HepG2 (cell line): ENCODE data around the gene HMCN1.

Experiments
- ELF4 ChIP-seq: sonication (generic); formaldehyde crosslinking; IDR thresholded peaks from 2 replicates; pipeline ENCODE4 v1.5.0; 2020; ENCODE audit warnings: missing genetic modification reagents, mild to moderate bottlenecking, moderate library complexity, borderline replicate concordance
- KIAA2018 ChIP-seq: sonication (generic); formaldehyde crosslinking; IDR thresholded peaks from 2 replicates; pipeline ENCODE4 v1.5.0; 2020; ENCODE audit warnings: mild to moderate bottlenecking, missing genetic modification reagents, borderline replicate concordance
- PATZ1 ChIP-seq: sonication (generic); formaldehyde crosslinking; IDR thresholded peaks from 2 replicates; pipeline ENCODE4 v1.4.0; 2020; ENCODE audit warnings: missing genetic modification reagents
- POLR2AphosphoS5 ChIP-seq: IDR thresholded peaks from 2 replicates; pipeline ENCODE4 v1.6.1; 2012; ENCODE audit warnings: low read depth, low read length
- TBX3 ChIP-seq: fragments of 450-650 bp; IDR thresholded peaks from 2 replicates; pipeline ENCODE4 v1.6.1; 2017; ENCODE audit warnings: antibody characterized with exemption, mild to moderate bottlenecking, inconsistent platforms, borderline replicate concordance
- ZEB1 ChIP-seq: IDR thresholded peaks from 2 replicates; pipeline ENCODE4 v1.6.1; 2012; ENCODE audit warnings: mild to moderate bottlenecking, low read depth, inconsistent platforms; ENCODE audit not compliant: insufficient replicate concordance
- ZNF501 ChIP-seq: sonication (generic); formaldehyde crosslinking; IDR thresholded peaks from 2 replicates; pipeline ENCODE4 v1.5.1; 2020; ENCODE audit warnings: mild to moderate bottlenecking, moderate library complexity, missing genetic modification reagents
- ZSCAN25 ChIP-seq: sonication (generic); formaldehyde crosslinking; IDR thresholded peaks from 2 replicates; pipeline ENCODE4 v1.8.0; 2022; ENCODE audit warnings: mild to moderate bottlenecking, missing genetic modification reagents
- TF ChIP-seq, protein P1 (sequence below), 2 experiments: fragments of 450-650 bp in 1 of 2; sonication (generic) in 1 of 2; formaldehyde crosslinking; IDR thresholded peaks; 2 replicates each; pipeline versions ENCODE4 v1.5.0 to v1.8.0; 2020 to 2022; ENCODE audit warnings: mild to moderate bottlenecking in 1 of 2, missing genetic modification reagents in 1 of 2

DNA sequence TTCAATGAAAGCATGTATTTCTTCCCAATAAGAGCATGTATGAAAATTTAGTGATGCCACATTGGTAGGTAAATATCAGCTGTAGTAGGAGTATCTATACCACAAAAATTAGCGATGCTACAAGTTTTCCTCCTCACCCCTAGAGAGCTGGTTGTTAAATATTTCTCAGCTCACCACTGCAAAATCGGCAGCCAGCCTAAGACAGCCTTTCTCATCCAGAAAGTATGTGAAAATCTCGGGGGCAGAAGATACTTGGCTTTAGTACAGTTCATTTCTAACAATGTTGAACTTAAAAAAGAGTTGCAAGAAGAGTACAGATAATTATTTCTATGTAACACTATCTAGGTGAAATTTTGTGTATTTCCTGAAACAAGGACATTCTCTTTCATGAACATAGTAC lies 405.5 kb downstream of the HMCN1 start:
- TF ChIP-seq PATZ1 (CRISPR knock-in tag) (no peak), KIAA2018 (no peak), ZSCAN25 (CRISPR knock-in tag) (no peak), ZEB1 (no peak), POLR2AphosphoS5 (no peak), ELF4 (CRISPR knock-in tag) (no peak), TBX3 (no peak), ZNF501 (CRISPR knock-in tag) (no peak)
- TF ChIP-seq, protein P1, sequence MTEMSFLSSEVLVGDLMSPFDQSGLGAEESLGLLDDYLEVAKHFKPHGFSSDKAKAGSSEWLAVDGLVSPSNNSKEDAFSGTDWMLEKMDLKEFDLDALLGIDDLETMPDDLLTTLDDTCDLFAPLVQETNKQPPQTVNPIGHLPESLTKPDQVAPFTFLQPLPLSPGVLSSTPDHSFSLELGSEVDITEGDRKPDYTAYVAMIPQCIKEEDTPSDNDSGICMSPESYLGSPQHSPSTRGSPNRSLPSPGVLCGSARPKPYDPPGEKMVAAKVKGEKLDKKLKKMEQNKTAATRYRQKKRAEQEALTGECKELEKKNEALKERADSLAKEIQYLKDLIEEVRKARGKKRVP (CRISPR knock-in tag; IDR thresholded peaks at IDR 0.05): no peak
